GM04503 (cell line): ENCODE measurements around the gene MDM1.

ENCODE experiments used
- DNase-seq: peaks from one replicate; pipeline ENCODE4 v3.0.0-alpha.2; 2012; ENCODE audit warnings: low read depth

Gene MDM1

GRCh38 chr12:68331869-68332727 is at the start of gene MDM1:
TSS of gene MDM1 (minus strand) at chr12:68332362. CDS start at chr12:68332245, 117 bp downstream.
- peak; percentile 94 for DNase-seq

- DNase-seq = no peak
Observed at GRCh38 chr12:68381476-68382219, 49.5 kb upstream of the MDM1 start.

- no peak for DNase-seq
Observed at GRCh38 chr12:68378872-68379606, 46.9 kb upstream of the MDM1 start.

GRCh38 chr12:68377881-68378280 is 45.7 kb upstream of the MDM1 start:
- DNase-seq = no peak

GRCh38 chr12:68376901-68377300 is 44.7 kb upstream of the MDM1 start:
- no peak for DNase-seq

- DNase-seq = no peak
Observed at GRCh38 chr12:68375756-68376695, 43.9 kb upstream of the MDM1 start.

- DNase-seq = no peak
Observed at GRCh38 chr12:68374307-68374982, 42.3 kb upstream of the MDM1 start.

- no peak for DNase-seq
Observed at GRCh38 chr12:68370667-68371066, 38.5 kb upstream of the MDM1 start.

GRCh38 chr12:68370006-68370590 is 37.9 kb upstream of the MDM1 start:
- DNase-seq = no peak

GRCh38 chr12:68368327-68368726 is 36.2 kb upstream of the MDM1 start:
- DNase-seq = peak; percentile 17

GRCh38 chr12:68367903-68368302 is 35.7 kb upstream of the MDM1 start:
- peak; percentile 19 for DNase-seq

GRCh38 chr12:68367116-68367515 is 35.0 kb upstream of the MDM1 start:
- DNase-seq = no peak

- peak; percentile 97 for DNase-seq
Observed at GRCh38 chr12:68364893-68365725, 32.9 kb upstream of the MDM1 start.

GRCh38 chr12:68364328-68364727 is 32.2 kb upstream of the MDM1 start:
- DNase-seq = no peak

- DNase-seq = no peak
Observed at GRCh38 chr12:68361953-68362352, 29.8 kb upstream of the MDM1 start.

- DNase-seq = no peak
Observed at GRCh38 chr12:68359674-68360073, 27.5 kb upstream of the MDM1 start.

- DNase-seq = peak; percentile 52
Observed at GRCh38 chr12:68358532-68359485, 26.6 kb upstream of the MDM1 start.

GRCh38 chr12:68356986-68357385 is 24.8 kb upstream of the MDM1 start:
- no peak for DNase-seq
